Activated naive CD4-positive, alpha-beta T cell treated with anti-CD3 and anti-CD28 coated beads, Interleukin-2, amount 50 U/mL, for 72 hours (primary cell): ENCODE measurements around the gene COG8. TPM values are rescaled to one million over a fixed set of nuclear protein-coding genes. Genes with fewer than 3 reads are reported as not detected.

Experiments
- ATAC-seq, 2 donors: fragments of 150-1000 bp; cut with Tn5 transposase; 2 replicates each; pipeline ENCODE4 v1.10.0; 2021; ENCODE audit warnings: mild to moderate bottlenecking in 2 of 2, moderate library complexity in 2 of 2
- DNase-seq, 2 donors: peaks; one replicate each; pipeline ENCODE4 v3.0.0; 2021 to 2022; ENCODE audit warnings: low spot score in 2 of 2
- H3K27ac Mint-ChIP-seq, 2 donors: one replicate each; pipeline ENCODE4 v1.8.0; 2022; ENCODE audit warnings: mild to moderate bottlenecking in 2 of 2, mixed read lengths in 2 of 2
- H3K36me3 Mint-ChIP-seq, 2 donors: one replicate each; pipeline ENCODE4 v1.8.0; 2022; ENCODE audit warnings: mixed read lengths in 2 of 2
- H3K9me3 Mint-ChIP-seq, 2 donors: one replicate each; pipeline ENCODE4 v1.8.0; 2022; ENCODE audit warnings: mixed read lengths in 2 of 2
- total RNA-seq, 2 donors: library from RNA; stranded (reverse); gene quantifications; one replicate each; pipeline ENCODE4 v1.2.3, GENCODE V29; 2022

COG8 gene, protein sequence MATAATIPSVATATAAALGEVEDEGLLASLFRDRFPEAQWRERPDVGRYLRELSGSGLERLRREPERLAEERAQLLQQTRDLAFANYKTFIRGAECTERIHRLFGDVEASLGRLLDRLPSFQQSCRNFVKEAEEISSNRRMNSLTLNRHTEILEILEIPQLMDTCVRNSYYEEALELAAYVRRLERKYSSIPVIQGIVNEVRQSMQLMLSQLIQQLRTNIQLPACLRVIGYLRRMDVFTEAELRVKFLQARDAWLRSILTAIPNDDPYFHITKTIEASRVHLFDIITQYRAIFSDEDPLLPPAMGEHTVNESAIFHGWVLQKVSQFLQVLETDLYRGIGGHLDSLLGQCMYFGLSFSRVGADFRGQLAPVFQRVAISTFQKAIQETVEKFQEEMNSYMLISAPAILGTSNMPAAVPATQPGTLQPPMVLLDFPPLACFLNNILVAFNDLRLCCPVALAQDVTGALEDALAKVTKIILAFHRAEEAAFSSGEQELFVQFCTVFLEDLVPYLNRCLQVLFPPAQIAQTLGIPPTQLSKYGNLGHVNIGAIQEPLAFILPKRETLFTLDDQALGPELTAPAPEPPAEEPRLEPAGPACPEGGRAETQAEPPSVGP
- total RNA-seq, result 10 to 100 TPM; 26.9 to 28.2 TPM

DNA sequence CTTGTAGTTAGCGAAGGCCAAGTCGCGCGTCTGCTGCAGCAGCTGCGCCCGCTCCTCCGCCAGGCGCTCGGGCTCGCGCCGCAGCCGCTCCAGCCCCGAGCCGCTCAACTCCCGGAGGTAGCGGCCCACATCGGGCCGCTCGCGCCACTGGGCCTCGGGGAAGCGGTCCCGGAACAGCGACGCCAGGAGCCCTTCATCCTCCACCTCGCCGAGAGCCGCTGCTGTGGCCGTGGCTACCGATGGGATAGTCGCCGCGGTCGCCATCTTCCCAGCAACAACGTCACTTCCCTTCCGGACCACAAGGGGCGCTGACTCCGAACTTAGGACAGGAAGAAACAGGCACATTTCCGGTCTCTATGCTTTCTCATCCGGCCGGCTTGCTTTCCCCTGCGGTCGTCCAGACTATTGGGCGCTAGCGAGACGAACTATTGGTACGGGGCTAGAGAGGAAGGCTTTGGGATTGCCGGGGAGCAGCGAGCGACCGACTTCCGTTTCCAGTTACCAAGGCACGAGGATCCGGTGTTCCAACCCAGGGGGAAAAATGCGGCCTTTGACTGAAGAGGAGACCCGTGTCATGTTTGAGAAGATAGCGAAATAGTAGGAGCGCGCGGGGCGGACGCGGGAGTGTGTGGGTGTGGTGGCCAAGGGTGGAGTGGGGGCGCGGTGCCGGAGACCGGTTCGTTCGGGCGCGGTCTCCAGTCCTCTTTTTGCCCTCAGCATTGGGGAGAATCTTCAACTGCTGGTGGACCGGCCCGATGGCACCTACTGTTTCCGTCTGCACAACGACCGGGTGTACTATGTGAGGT is at the start of gene COG8, which contains the start of gene NIP7:
Gene COG8, minus strand, starts transcription at position 276 of the 806 bp plus-strand sequence. Its CDS starts 12 bp downstream, at position 264.
Gene NIP7, plus strand, starts transcription at position 484 of the 806 bp plus-strand sequence. Its CDS starts 58 bp downstream, at position 542.
- Mint-ChIP-seq H3K9me3 (no peaks in the 10 kb centered on the region), H3K36me3 (peaks cover 33 to 40% of the 10 kb centered on the region in 2 donors), H3K27ac (peak within 1 kb of the TSS; percentile 96 to 99)
- DNase-seq (peak; percentile 90 to 92), ATAC-seq (peak; percentile 91 to 93)

DNA sequence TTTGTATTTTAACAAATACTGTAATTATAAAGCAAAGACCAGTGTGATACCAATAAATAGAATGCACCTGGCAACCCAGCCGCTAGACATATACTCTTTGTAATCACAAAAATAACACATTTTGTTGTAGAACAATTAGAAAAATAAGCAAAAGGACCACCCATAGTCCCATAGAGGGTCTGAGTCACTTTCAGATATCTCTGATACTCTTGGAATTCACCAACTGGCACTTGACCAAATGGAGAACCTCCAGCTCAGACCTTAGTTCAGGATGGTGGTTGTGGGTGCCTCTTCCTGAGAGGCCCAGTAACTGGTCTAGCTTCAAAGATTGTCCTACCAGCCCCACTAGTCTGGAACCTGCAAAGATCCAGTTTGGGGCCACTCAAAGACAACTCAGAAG is 47.2 kb upstream of the COG8 start:
- peaks cover 28 to 36% of the 10 kb centered on the region in 2 donors for H3K36me3 Mint-ChIP-seq
- peak overlapping the region in 1 of 2 donors; percentile 96 for H3K27ac Mint-ChIP-seq
- DNase-seq (no peak), ATAC-seq (no peak)
- no peaks in the 10 kb centered on the region for H3K9me3 Mint-ChIP-seq

DNA sequence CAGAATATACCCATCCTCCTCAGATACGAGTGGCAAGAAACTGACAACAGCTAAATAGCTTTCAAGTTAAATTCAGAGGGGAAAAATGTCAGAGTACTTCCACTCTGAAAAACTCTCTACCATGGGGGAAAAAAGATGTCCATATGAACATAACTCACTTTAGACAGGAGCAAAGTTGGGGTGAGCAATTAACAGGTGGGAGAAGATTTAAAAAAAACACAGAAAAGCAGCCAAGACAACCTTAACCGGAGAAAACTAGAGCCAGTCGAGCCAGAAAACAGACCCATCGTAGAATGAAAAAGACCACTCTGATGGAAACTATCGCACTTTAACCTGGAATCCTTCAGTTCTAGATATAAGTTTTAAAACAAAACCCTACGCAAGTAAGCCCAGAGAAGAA is 45.6 kb upstream of the COG8 start:
- Mint-ChIP-seq H3K9me3 (no peaks in the 10 kb centered on the region), H3K27ac (peak overlapping the region; percentile 95 to 96), H3K36me3 (peaks cover 28 to 42% of the 10 kb centered on the region in 2 donors)
- DNase-seq (no peak), ATAC-seq (no peak)

DNA sequence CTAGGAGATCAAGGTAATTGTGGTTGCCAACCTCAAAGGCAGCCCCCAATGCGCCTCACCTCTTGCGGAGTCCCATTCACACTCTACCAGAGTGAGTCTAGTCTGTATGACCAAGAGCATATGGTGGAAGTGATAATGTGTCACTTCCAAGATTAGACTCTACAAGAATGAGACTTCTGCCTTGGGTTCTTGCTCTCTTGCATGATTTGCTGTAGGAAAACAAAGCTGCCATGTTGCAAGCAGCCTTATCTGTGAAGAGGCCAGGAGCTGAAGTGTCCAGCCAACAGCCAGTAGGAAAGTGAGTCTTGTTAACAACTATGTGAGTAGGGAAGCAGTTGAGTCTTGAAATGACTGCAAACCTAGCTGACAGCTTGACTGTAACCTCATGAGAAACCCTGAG is 43.1 kb upstream of the COG8 start:
- ATAC-seq (no peak), DNase-seq (no peak)
- peak overlapping the region in 1 of 2 donors; percentile 72 for H3K27ac Mint-ChIP-seq
- H3K36me3 Mint-ChIP-seq, result peaks cover 34 to 49% of the 10 kb centered on the region in 2 donors
- H3K9me3 Mint-ChIP-seq, result no peaks in the 10 kb centered on the region

DNA sequence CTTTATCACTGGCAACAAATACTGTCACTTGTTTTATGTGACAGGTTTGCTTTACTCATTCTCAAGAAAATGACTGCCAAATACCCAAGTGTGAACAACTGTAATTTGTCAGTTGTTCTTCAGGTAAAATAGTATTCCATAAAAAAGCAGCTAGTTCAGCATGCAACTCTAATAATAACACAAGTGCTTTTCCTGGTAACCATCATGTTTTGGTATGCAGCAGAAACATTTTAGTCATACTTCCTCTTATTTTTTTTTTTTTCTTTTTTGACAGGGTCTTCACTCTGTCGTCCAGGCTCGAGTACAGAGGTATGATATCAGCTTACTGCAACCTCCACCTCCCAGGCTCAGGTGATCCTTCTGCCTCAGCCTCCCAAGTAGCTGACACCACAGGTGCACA is 41.9 kb upstream of the COG8 start:
- H3K36me3 Mint-ChIP-seq, result peaks cover 34 to 53% of the 10 kb centered on the region in 2 donors
- H3K27ac Mint-ChIP-seq, result peak overlapping the region in 1 of 2 donors; percentile 68
- DNase-seq (no peak), ATAC-seq (no peak)
- no peaks in the 10 kb centered on the region for H3K9me3 Mint-ChIP-seq

DNA sequence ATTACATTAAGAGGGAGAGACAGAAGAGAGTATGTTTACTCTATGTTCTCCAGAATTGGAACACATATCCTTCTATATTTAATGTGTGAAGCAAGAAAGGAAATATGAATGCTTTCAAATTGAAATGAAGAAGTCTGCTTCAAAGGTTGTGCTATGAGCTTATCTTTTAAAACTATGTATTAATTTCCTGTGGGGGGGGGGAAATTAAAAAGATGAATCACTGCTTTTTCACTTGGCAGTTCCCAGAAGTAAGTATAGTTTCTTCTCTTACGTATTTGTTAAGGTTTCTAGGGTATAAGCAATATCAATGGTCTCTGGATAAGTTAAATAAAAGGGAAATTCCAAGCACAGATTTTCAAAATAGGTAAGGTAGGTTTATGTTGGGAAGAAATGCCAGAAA is 39.4 kb upstream of the COG8 start:
- no peak for DNase-seq
- peaks cover 13 to 39% of the 10 kb centered on the region in 2 donors for H3K36me3 Mint-ChIP-seq
- H3K9me3 Mint-ChIP-seq, result no peaks in the 10 kb centered on the region
- peak overlapping the region; percentile 72 to 87 for H3K27ac Mint-ChIP-seq
- no peak for ATAC-seq

DNA sequence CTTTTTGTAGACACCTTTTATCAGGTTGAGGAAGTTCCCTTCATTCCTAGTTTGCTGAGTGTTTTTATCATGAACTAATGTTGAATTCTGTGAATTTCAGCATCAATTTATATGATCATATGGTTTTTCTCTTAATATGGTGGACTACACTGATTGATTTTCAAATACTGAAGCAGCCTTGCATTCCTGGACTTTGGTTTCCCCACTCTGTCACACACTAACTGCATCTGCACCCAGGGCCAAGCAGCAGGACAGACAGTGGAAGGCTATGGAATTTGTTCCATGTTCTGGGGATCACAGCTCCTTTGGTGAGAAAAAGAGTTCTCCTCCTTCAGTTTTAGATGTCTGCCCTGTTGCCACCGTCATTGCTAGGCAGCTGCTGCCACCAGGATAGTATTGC is 38.7 kb upstream of the COG8 start:
- DNase-seq, result no peak
- no peak for ATAC-seq
- no peaks in the 10 kb centered on the region for H3K9me3 Mint-ChIP-seq
- H3K36me3 Mint-ChIP-seq, result peaks cover 10 to 32% of the 10 kb centered on the region in 2 donors
- peak overlapping the region in 1 of 2 donors; percentile 72 for H3K27ac Mint-ChIP-seq

DNA sequence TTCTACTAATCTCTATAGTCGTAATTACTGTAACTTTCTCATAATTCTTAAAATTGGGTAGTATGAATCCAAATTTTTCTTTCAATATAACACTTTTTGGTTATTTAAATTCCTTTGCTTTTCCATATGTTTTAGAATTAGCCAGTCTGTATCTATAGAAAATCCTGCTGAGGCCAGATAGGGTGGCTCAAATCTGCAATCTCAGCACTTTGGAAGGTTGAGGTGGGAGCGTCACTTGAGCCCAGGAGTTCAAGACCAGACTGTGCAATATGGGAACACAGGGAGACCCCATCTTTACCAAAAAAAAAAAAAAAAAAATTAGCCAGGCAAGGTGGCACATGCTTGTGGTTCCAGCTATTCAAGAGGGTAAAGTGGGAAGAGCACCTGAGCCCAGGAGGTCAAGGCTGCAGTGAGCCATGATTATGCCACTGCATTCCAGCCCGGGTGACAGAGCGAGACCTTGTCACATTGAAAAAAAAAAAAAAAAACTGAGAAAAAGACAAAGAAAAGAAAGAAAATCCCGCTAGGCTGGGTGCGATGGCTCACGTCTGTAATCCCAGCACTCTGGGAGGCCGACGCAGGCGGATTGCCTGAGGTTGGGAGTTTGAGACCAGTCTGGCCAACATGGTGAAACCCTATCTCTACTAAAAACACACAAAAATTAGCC is 37.2 kb upstream of the COG8 start:
- DNase-seq (no peak), ATAC-seq (no peak)
- Mint-ChIP-seq H3K27ac (peak overlapping the region in 1 of 2 donors; percentile 65), H3K36me3 (peaks cover 6 to 19% of the 10 kb centered on the region in 2 donors), H3K9me3 (no peaks in the 10 kb centered on the region)

DNA sequence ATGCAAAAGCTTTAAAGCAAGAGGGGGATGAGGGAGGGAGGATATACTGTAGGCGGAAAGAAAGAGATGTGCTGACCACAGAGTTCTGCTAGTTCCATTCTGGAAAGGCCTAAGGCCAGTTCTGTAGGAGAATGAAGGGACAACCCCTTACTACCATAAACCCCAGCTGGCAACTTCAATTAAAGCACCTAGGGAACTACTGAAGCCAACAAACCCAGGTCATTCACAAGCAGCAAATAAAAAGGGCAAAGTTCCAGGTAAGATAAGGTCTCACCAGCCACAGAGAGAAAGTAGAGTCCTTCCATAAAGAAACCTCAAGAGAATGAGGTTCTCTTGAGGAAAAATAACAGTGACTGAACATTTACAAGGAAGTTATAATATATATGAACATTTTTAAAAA is 33.7 kb upstream of the COG8 start:
- no peak for DNase-seq
- Mint-ChIP-seq H3K36me3 (peaks cover 5 to 28% of the 10 kb centered on the region in 2 donors), H3K9me3 (no peaks in the 10 kb centered on the region), H3K27ac (peak overlapping the region in 1 of 2 donors; percentile 47)
- ATAC-seq, result no peak

DNA sequence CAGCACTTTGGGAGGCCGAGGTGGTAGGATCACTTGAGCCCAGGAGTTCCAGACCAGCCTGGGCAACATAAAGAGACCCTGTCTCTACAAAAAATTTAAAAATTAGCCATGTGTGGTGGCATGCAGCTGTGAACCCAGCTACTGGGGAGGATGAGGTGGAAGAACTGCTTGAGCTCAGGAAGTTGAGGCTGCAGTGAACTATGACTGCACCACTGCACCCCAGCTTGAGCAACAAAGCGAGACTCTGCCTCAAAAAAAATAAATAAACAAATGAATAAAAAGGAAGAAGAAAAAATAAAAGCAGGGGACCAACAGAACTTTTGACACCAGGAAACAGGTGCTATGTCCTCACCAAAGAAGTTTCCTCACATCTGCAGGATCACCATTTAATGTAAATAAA is 32.2 kb upstream of the COG8 start:
- H3K9me3 Mint-ChIP-seq, result no peaks in the 10 kb centered on the region
- DNase-seq (no peak), ATAC-seq (no peak)
- peak overlapping the region; percentile 29 to 46 for H3K27ac Mint-ChIP-seq
- H3K36me3 Mint-ChIP-seq, result peaks cover 0 to 27% of the 10 kb centered on the region in 2 donors

DNA sequence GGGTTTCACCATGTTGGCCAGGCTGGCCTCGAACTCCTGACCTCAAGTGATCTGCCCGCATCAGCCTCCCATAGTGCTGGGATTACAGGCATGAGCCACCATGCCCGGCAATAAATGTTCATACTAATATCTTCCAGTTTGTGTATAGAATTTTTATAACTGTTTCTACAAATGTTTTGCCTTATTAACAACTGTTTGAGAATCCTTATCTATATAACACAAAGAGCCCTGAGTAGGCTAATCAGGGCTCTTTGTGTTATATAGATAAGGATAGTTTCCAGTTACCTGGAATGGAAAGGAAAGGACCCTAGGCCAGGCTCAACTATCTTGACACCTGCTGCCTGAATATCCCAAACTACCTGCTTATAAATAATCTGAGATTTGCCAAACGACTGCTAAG is 29.5 kb upstream of the COG8 start:
- H3K9me3 Mint-ChIP-seq, result no peaks in the 10 kb centered on the region
- DNase-seq (no peak), ATAC-seq (no peak)
- H3K27ac Mint-ChIP-seq, result no peak overlapping the region
- H3K36me3 Mint-ChIP-seq, result peaks cover 5 to 22% of the 10 kb centered on the region in 2 donors

DNA sequence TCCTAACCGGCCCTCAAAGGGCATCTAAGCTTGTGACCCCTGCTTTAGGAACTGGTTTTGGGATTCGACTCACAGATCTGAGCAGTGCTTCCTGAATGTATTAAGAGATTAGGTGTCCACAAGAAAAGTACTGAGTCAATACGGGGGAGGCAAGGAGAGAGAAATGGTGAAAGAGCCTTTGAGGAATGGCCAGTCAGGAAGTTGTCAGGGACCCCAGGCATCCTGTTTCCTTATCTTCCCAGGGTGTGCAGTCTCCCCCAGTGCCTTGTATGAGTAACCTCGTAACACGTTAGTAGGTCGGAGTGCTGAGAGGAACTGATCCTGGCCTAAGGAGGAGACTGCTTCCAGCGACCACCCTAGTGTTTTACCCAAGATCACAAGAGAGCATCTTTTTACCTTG is 28.6 kb upstream of the COG8 start:
- Mint-ChIP-seq H3K27ac (peak overlapping the region; percentile 23 to 74), H3K36me3 (peaks cover 5 to 22% of the 10 kb centered on the region in 2 donors)
- ATAC-seq, result no peak

DNA sequence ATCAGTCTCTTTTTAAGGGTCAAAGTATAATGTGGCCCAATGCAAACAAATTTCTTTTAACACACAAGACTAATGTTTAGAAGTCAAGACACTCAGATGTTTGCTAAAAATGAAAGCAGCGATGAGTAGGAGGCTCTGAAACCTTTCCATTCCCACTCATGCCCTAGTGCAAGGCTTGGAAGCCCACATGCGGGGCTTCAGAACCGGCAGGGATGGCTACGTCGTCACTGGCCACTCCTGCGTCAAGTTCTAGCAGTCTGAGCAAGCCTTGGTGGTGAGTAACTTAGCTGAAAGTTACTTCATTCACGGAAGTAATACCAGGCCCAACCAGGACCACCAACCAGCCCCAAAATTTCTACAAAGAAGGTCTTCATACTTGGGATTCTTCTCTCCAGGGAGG is 27.1 kb upstream of the COG8 start:
- DNase-seq (no peak), ATAC-seq (no peak)
- Mint-ChIP-seq H3K36me3 (peaks cover 5 to 22% of the 10 kb centered on the region in 2 donors), H3K9me3 (no peaks in the 10 kb centered on the region), H3K27ac (peak overlapping the region in 1 of 2 donors; percentile 81)

More for the DNA sequence above, 28.6 kb upstream of the COG8 start:
- DNase-seq, result no peak
- no peaks in the 10 kb centered on the region for H3K9me3 Mint-ChIP-seq

DNA sequence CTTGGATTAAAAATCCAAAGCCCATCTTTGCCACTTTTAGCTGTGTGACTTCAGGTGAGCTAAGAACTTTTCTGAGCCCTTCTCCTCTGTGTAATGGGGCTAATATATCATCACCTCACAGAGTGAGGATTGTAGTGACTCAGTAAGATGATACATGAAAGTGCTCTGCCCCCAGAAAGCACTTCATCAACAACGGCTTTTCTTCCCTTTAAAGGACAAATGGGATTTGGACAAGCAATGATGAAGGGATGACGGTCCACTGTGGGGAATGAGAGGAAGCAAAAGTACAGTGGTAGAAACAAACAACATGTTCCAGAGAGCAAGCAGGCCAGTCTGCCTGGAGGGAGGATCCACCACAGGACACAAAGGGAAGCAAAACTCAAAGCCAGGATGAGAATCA is 26.5 kb upstream of the COG8 start:
- Mint-ChIP-seq H3K36me3 (peaks cover 5 to 21% of the 10 kb centered on the region in 2 donors), H3K27ac (peak overlapping the region in 1 of 2 donors; percentile 58)
- ATAC-seq, result no peak

DNA sequence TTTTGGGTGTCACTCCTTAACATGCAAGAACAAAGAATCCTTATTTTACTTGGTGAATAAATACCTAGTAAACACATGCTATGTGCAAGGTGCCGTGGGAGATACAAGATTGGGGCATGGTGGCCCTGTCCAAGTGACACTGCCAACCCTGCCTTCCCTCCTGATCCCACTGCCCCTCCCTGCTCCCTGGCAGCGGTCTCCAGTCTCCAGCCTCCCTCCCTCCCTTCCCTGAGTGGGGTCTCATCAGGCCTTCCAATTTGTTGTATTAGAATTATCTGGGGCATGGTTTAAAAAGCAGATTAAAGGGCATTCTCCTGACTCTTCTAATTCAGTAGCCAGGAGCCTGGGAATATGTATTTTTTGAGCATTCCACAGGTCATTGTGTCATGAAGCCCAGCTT is 24.7 kb upstream of the COG8 start:
- no peak for ATAC-seq
- H3K36me3 Mint-ChIP-seq, result peaks cover 5 to 6% of the 10 kb centered on the region in 2 donors
- H3K27ac Mint-ChIP-seq, result no peak overlapping the region

More for the DNA sequence above, 26.5 kb upstream of the COG8 start:
- no peaks in the 10 kb centered on the region for H3K9me3 Mint-ChIP-seq
- no peak for DNase-seq

DNA sequence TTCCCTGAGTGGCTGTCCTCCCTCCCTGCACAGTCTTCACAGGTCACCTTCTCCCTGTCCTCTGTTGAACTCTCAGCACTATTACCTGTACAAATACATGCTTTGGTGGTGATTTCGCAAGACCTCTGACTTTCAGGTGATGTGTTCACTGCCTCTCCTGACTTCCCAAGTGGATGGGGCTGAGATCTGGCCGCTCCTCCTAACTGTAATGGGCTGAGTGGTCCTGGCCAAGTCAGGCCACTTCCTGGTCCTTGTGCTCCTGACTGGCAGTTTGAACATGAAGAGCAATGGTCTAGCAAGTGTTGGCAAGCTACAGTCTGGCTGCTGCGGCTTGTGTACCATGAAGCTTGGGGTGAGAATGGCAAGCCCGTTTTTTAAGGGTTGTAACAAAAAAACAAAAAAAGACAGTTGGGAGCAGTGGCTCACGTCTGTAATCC is 23.9 kb upstream of the COG8 start:
- Mint-ChIP-seq H3K36me3 (peaks cover 5 to 6% of the 10 kb centered on the region in 2 donors), H3K27ac (no peak overlapping the region), H3K9me3 (no peaks in the 10 kb centered on the region)
- DNase-seq, result no peak
- no peak for ATAC-seq

More for the DNA sequence above, 24.7 kb upstream of the COG8 start:
- DNase-seq, result no peak
- H3K9me3 Mint-ChIP-seq, result no peaks in the 10 kb centered on the region
